ENCODE results near the gene SMC3.

- TF ChIP-seq EP300 (IDR thresholded peaks at IDR 0.05) (no peak), CTCF (IDR thresholded peaks at IDR 0.05) (no peak)
Observed at GRCh38 chr10:110576220-110576619, 8.7 kb downstream of the SMC3 start.
